Limb (tissue), 2 donors: ENCODE data around the gene CD84.
"Not testable (repeated sequence)": the region's sequence is repeated elsewhere in the genome, so short reads cannot be mapped to it uniquely, and the experiment has no call there.

ENCODE experiments used
- DNase-seq, 2 donors: peaks; one replicate each; pipeline ENCODE4 v3.0.0-alpha.2; 2016; ENCODE audit errors: extremely low spot score in 2 of 2

Gene CD84

GRCh38 chr1:160575112-160575664 is 4.1 kb downstream of the CD84 start:
- DNase-seq: no peak

GRCh38 chr1:160570840-160571239 is 8.5 kb downstream of the CD84 start:
- no peak for DNase-seq

GRCh38 chr1:160569806-160570205 is 9.5 kb downstream of the CD84 start:
- no peak for DNase-seq

- no peak for DNase-seq
Observed at GRCh38 chr1:160567858-160568682, 11.2 kb downstream of the CD84 start.

GRCh38 chr1:160567341-160567740 is 12.0 kb downstream of the CD84 start:
- no peak for DNase-seq

GRCh38 chr1:160565564-160565963 is 13.7 kb downstream of the CD84 start:
- no peak for DNase-seq

GRCh38 chr1:160563230-160563629 is 16.1 kb downstream of the CD84 start:
- not testable (repeated sequence) for DNase-seq

GRCh38 chr1:160562745-160563144 is 16.6 kb downstream of the CD84 start:
- not testable (repeated sequence) for DNase-seq

GRCh38 chr1:160560806-160561205 is 18.5 kb downstream of the CD84 start:
- no peak for DNase-seq

GRCh38 chr1:160560045-160560705 is 19.1 kb downstream of the CD84 start:
- DNase-seq: no peak

- DNase-seq: not testable (repeated sequence)
Observed at GRCh38 chr1:160559437-160559836, 19.9 kb downstream of the CD84 start.

- DNase-seq: no peak
Observed at GRCh38 chr1:160558660-160559380, 20.5 kb downstream of the CD84 start.

GRCh38 chr1:160553778-160554177 is 25.5 kb downstream of the CD84 start:
- no peak for DNase-seq

- DNase-seq: no peak
Observed at GRCh38 chr1:160552425-160552824, 26.9 kb downstream of the CD84 start.

- DNase-seq: no peak
Observed at GRCh38 chr1:160550572-160551034, 28.7 kb downstream of the CD84 start.

GRCh38 chr1:160549665-160550006 is 29.7 kb downstream of the CD84 start:
- no peak for DNase-seq

GRCh38 chr1:160548960-160549664 is 30.2 kb downstream of the CD84 start:
- DNase-seq: no peak

GRCh38 chr1:160548183-160548582 is 31.1 kb downstream of the CD84 start:
- no peak for DNase-seq

- no peak for DNase-seq
Observed at GRCh38 chr1:160547422-160547821, 31.9 kb downstream of the CD84 start.

GRCh38 chr1:160546942-160547341 is 32.4 kb downstream of the CD84 start:
- DNase-seq: no peak

GRCh38 chr1:160544647-160545046 is 34.6 kb downstream of the CD84 start:
- no peak for DNase-seq
